NB4 (cell line): ENCODE data around the gene ACOXL.

Experiments used
- DNase-seq: peaks from one replicate; pipeline ENCODE4 v3.0.0; 2010; ENCODE audit warnings: low read depth
- H3K4me3 ChIP-seq: one replicate; pipeline ENCODE4 v1.5.1; 2011; ENCODE audit warnings: mild to moderate bottlenecking, low read depth, low read length, moderate library complexity
- MAX ChIP-seq: IDR thresholded peaks from 2 replicates; pipeline ENCODE4 v1.6.1; 2011; ENCODE audit warnings: low read depth, low read length
- MYC ChIP-seq: IDR thresholded peaks from 2 replicates; pipeline ENCODE4 v1.6.1; 2011; ENCODE audit warnings: low read depth, low read length
- POLR2A ChIP-seq: IDR thresholded peaks from 2 replicates; pipeline ENCODE4 v1.6.1; 2011; ENCODE audit warnings: mild to moderate bottlenecking; ENCODE audit not compliant: insufficient read length; ENCODE audit errors: extremely low read depth
- TF ChIP-seq, protein P1 (sequence below): IDR thresholded peaks from one replicate; pipeline ENCODE4 v1.5.1; 2012; ENCODE audit warnings: low read depth, low read length

The ACOXL gene

DNA sequence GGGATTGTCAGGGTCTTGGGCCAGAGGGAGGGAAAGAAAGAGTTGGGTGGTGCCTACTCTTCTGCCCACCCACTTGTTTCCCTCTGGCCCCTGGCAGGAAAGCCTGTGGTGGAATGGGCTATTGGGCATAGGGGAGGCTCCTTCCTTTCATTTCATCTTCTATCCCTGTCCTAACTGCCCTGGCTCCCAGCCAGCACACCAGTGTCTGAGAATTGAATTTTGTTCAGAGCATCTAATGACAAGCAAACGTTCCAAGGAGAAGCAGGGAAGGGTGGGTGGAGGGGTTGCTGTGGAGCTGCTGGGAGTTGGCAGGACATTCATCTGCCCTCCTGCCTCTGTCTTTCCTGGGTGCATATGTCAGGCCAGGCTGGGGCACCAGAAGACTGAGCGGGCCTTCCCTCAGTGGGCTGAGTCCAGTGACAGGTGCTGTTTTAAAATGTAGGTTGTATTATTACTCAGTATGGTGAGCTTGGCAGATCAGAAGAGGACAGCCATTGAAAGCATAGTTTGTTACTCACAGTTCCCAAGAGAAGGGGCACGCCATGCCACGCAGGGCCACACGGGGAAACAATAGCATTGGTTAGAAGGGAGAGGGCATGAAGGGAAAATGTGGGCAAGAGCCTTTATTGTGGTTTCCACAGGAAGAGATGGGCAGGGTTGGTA, 171.9 kb downstream of the ACOXL start:
- H3K4me3 ChIP-seq = no peak overlapping the region
- TF ChIP-seq, protein P1, sequence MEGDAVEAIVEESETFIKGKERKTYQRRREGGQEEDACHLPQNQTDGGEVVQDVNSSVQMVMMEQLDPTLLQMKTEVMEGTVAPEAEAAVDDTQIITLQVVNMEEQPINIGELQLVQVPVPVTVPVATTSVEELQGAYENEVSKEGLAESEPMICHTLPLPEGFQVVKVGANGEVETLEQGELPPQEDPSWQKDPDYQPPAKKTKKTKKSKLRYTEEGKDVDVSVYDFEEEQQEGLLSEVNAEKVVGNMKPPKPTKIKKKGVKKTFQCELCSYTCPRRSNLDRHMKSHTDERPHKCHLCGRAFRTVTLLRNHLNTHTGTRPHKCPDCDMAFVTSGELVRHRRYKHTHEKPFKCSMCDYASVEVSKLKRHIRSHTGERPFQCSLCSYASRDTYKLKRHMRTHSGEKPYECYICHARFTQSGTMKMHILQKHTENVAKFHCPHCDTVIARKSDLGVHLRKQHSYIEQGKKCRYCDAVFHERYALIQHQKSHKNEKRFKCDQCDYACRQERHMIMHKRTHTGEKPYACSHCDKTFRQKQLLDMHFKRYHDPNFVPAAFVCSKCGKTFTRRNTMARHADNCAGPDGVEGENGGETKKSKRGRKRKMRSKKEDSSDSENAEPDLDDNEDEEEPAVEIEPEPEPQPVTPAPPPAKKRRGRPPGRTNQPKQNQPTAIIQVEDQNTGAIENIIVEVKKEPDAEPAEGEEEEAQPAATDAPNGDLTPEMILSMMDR = no peak
- TF ChIP-seq MAX = no peak
- no peak for TF ChIP-seq MYC
- no peak for TF ChIP-seq POLR2A
- no peak for DNase-seq

GRCh38 chr2:110904779-110905148, 172.4 kb downstream of the ACOXL start:
- no peak overlapping the region for H3K4me3 ChIP-seq
- no peak for DNase-seq
- no peak for TF ChIP-seq POLR2A
- TF ChIP-seq, protein P1 = no peak
- no peak for TF ChIP-seq MAX
- no peak for TF ChIP-seq MYC

GRCh38 chr2:110905217-110905616, 172.8 kb downstream of the ACOXL start:
- no peak for TF ChIP-seq POLR2A
- no peak for TF ChIP-seq MYC
- no peak for TF ChIP-seq MAX
- TF ChIP-seq, protein P1 = no peak
- no peak overlapping the region for H3K4me3 ChIP-seq
- DNase-seq = no peak

DNA sequence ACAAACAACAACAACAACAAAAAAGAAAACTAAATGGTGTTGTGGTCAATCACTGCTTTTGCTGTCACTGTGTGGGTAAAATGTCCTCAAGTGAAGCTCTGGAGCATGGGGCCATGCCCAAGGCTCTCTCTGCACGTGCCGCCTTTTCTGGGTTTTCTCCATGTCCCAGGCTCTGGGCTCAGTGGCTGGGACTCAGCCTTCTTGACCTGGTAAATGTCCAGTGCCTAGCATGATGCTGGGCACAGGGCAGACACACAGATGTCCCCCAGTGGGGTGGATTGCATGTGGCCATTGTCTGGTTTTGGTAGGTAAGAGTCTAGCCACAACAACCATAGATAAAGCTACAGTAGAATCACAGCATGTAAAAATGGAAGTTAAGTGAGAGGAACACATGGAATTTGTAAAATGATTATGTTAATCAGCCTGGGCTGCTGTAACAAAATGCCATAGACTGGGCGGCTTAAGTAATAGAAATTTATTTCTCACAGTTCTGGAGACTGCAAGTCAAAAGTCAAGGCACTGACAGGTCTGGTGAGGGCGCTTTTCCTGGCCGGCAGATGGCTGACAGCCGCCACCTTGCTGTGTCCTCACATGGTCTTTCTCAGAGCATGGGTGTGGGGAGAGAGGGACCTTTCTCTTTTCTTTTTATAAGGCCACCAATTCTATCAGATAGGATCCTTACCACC, 174.4 kb downstream of the ACOXL start:
- H3K4me3 ChIP-seq = no peak overlapping the region
- TF ChIP-seq, protein P1 = no peak
- TF ChIP-seq MYC (no peak), POLR2A (no peak), MAX (no peak)
- DNase-seq = no peak

DNA sequence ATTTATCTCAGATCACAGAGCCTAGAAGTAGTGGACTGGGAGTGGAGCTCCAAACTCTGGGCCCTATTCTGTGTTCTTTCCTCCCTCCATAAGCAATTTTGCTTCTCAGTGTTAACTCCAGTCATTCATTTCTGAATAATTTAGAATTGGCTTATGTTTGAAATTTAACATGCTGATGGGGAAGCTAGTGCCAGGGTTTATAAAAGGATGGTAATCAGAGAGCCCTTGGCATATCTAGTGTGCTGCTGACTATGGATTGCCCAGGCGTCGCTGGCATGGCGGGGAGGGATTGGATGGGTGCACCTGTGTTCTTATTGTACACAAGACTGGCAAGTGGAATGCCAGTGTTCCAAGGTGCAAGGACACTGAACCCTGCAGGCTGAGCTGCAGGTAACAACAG, 177.1 kb downstream of the ACOXL start:
- DNase-seq = no peak
- no peak overlapping the region for H3K4me3 ChIP-seq
- TF ChIP-seq MYC (no peak), POLR2A (no peak), MAX (no peak)
- TF ChIP-seq, protein P1 = no peak
